NCI-H128 (cell line): ENCODE measurements around the gene ADAM19.

Source experiments
- DNase-seq: peaks from one replicate; lab custom pipeline; 2025; ENCODE audit not compliant: unreplicated experiment; lab: John Stamatoyannopoulos, UW

ADAM19 gene

GRCh38 chr5:157464519-157465171 lies 110.9 kb downstream of the ADAM19 start:
- DNase-seq = no peak

GRCh38 chr5:157463621-157464518 lies 111.7 kb downstream of the ADAM19 start:
- DNase-seq = no peak

GRCh38 chr5:157463081-157463480 lies 112.5 kb downstream of the ADAM19 start:
- DNase-seq = no peak

- no peak for DNase-seq
Observed at GRCh38 chr5:157460921-157461792, 114.4 kb downstream of the ADAM19 start.

GRCh38 chr5:157459715-157460599 lies 115.6 kb downstream of the ADAM19 start, which contains the start of gene NIPAL4:
Gene NIPAL4 (plus strand): TSS chr5:157460213. CDS start chr5:157460321, 108 bp downstream.
- no peak for DNase-seq

- no peak for DNase-seq
Observed at GRCh38 chr5:157458835-157459234, 116.7 kb downstream of the ADAM19 start.

GRCh38 chr5:157457391-157457790 lies 118.2 kb downstream of the ADAM19 start:
- no peak for DNase-seq

- no peak for DNase-seq
Observed at GRCh38 chr5:157456301-157456700, 119.3 kb downstream of the ADAM19 start.

- no peak for DNase-seq
Observed at GRCh38 chr5:157455057-157455456, 120.5 kb downstream of the ADAM19 start.

- DNase-seq = no peak
Observed at GRCh38 chr5:157454273-157454672, 121.3 kb downstream of the ADAM19 start.

GRCh38 chr5:157451806-157452205 lies 123.8 kb downstream of the ADAM19 start:
- DNase-seq = no peak

- no peak for DNase-seq
Observed at GRCh38 chr5:157450024-157450423, 125.6 kb downstream of the ADAM19 start.

- DNase-seq = no peak
Observed at GRCh38 chr5:157449011-157449723, 126.4 kb downstream of the ADAM19 start.

GRCh38 chr5:157447201-157447637 lies 128.4 kb downstream of the ADAM19 start:
- no peak for DNase-seq

GRCh38 chr5:157446412-157446935 lies 129.1 kb downstream of the ADAM19 start:
- no peak for DNase-seq

- no peak for DNase-seq
Observed at GRCh38 chr5:157445745-157446411, 129.7 kb downstream of the ADAM19 start.

- no peak for DNase-seq
Observed at GRCh38 chr5:157444224-157444623, 131.4 kb downstream of the ADAM19 start.

GRCh38 chr5:157443041-157443549 lies 132.5 kb downstream of the ADAM19 start:
- DNase-seq = no peak

- no peak for DNase-seq
Observed at GRCh38 chr5:157434096-157434495, 141.5 kb downstream of the ADAM19 start.
